GM12878 (cell line): ENCODE measurements around the gene KLK3. TPM values are rescaled to one million over a fixed set of nuclear protein-coding genes. Genes with fewer than 3 reads are reported as not detected.

Source experiments
- ATAC-seq: fragments of 200-7000 bp; cut with Tn5 transposase; 3 replicates; pipeline ENCODE4 v1.9.1; 2020; ENCODE audit warnings: mild to moderate bottlenecking, moderate library complexity
- BruUV-seq: library from RNA; stranded (reverse); fragments of 400-500 nt; replicated peaks from 2 replicates; lab custom pipeline; 2021; lab: Mats Ljungman, UMichigan
- CTCF ChIA-PET: fragments of 300-600 bp; sonication (Branson Sonifier 250); formaldehyde crosslinking; extraction: SDS; loops from one replicate; lab custom pipeline; 2021; ENCODE audit warnings: inconsistent platforms; lab: Yijun Ruan, JAX
- POLR2A ChIA-PET: fragments of 350-600 bp; formaldehyde crosslinking; extraction: SDS; loops from one replicate; lab custom pipeline; 2021; ENCODE audit warnings: inconsistent platforms; lab: Charles Lee
- RAD21 ChIA-PET: fragments of 300-600 bp; sonication (Branson Sonifier 250); formaldehyde crosslinking; loops from one replicate; lab custom pipeline; 2023; ENCODE audit warnings: antibody characterized with exemption; ENCODE audit not compliant: unreplicated experiment; lab: Charles Lee
- SMC1A ChIA-PET: fragments of 300-600 bp; sonication (Branson Sonifier 250); formaldehyde crosslinking; loops from one replicate; lab custom pipeline; 2023; ENCODE audit not compliant: unreplicated experiment, uncharacterized antibody; lab: Charles Lee
- DNase-seq: peaks from one replicate; pipeline ENCODE4 v3.0.0-alpha.2; 2011; ENCODE audit warnings: low read depth, low spot score
- FAIRE-seq: peaks from 3 replicates; lab custom pipeline; 2011; peaks lifted over from hg19 to GRCh38; lab: Jason Lieb, UNC
- H2AFZ ChIP-seq: 2 replicates; pipeline ENCODE4 v1.6.0; 2011; ENCODE audit warnings: low read depth, low read length, control low read depth; ENCODE audit not compliant: control insufficient read depth
- H3K27ac ChIP-seq: 2 replicates; pipeline ENCODE4 v1.5.1; 2011; ENCODE audit warnings: control low read depth; ENCODE audit not compliant: control insufficient read depth, insufficient read depth
- H3K27me3 ChIP-seq, 2 experiments: replicated peaks in 1 of 2; 2 replicates each; pipeline versions ENCODE4 v1.6.0 to v1.6.1; 2011; ENCODE audit warnings: low read length in 1 of 2; ENCODE audit not compliant: control insufficient read depth in 2 of 2, insufficient read depth in 2 of 2
- H3K36me3 ChIP-seq, 2 experiments: 2 replicates each; pipeline ENCODE4 v1.5.1; 2011; ENCODE audit warnings: low read length in 1 of 2; ENCODE audit not compliant: control insufficient read depth in 2 of 2, insufficient read depth in 2 of 2
- H3K4me1 ChIP-seq: 2 replicates; pipeline ENCODE4 v1.6.1; 2011; ENCODE audit warnings: mild to moderate bottlenecking, low read length, moderate library complexity, mixed read lengths; ENCODE audit not compliant: control insufficient read depth, insufficient read depth
- H3K4me2 ChIP-seq: 2 replicates; pipeline ENCODE4 v1.6.0; 2011; ENCODE audit warnings: control low read depth; ENCODE audit not compliant: control insufficient read depth, insufficient read depth
- H3K4me3 ChIP-seq: fragments of 200-600 bp; sonication (generic); 2 replicates; pipeline ENCODE4 v1.5.1; 2016
- H3K79me2 ChIP-seq: 2 replicates; pipeline ENCODE4 v1.6.0; 2011; ENCODE audit warnings: low read length; ENCODE audit not compliant: control insufficient read depth, insufficient read depth
- H3K9ac ChIP-seq: 2 replicates; pipeline ENCODE4 v1.8.0; 2011; ENCODE audit warnings: low read length, control low read depth, mixed read lengths; ENCODE audit not compliant: control insufficient read depth, insufficient read depth
- H3K9me3 ChIP-seq: replicated peaks from 3 replicates; pipeline ENCODE4 v1.5.1; 2011; ENCODE audit warnings: mild to moderate bottlenecking, low read length; ENCODE audit not compliant: control insufficient read depth, insufficient read depth
- H4K20me1 ChIP-seq: 2 replicates; pipeline ENCODE4 v1.6.0; 2011; ENCODE audit not compliant: control insufficient read depth, insufficient read depth
- BCL3 ChIP-seq: IDR thresholded peaks from 2 replicates; pipeline ENCODE4 v1.6.1; 2011; ENCODE audit warnings: borderline replicate concordance, low read depth, mild to moderate bottlenecking, moderate library complexity, low read length; ENCODE audit not compliant: insufficient read depth, poor library complexity, severe bottlenecking
- IKZF2 ChIP-seq, 2 experiments: fragments of 450-650 bp; IDR thresholded peaks; 2 replicates each; pipeline ENCODE4 v1.6.1; 2017; ENCODE audit warnings: mild to moderate bottlenecking in 2 of 2, moderate library complexity in 2 of 2
- MLLT1 ChIP-seq: fragments of 450-650 bp; IDR thresholded peaks from 2 replicates; pipeline ENCODE4 v1.6.1; 2016; ENCODE audit warnings: mild to moderate bottlenecking
- NFYA ChIP-seq: IDR thresholded peaks from 2 replicates; pipeline ENCODE4 v1.6.1; 2011; ENCODE audit warnings: low read depth, mild to moderate bottlenecking, low read length, improper control_type of control experiment, borderline replicate concordance
- NR2F1 ChIP-seq: fragments of 450-650 bp; conservative IDR thresholded peaks from 2 replicates; pipeline ENCODE4 v1.6.1; 2017; ENCODE audit warnings: mild to moderate bottlenecking
- NRF1 ChIP-seq: conservative IDR thresholded peaks from 2 replicates; pipeline ENCODE4 v1.6.1; 2011; ENCODE audit warnings: mild to moderate bottlenecking, low read depth, low read length, improper control_type of control experiment
- TAF1 ChIP-seq: IDR thresholded peaks from 2 replicates; pipeline ENCODE4 v1.6.1; 2011; ENCODE audit warnings: mild to moderate bottlenecking, low read depth, low read length, borderline replicate concordance
- TCF3 ChIP-seq: IDR thresholded peaks from 2 replicates; pipeline ENCODE4 v1.6.1; 2012; ENCODE audit warnings: low read depth, mild to moderate bottlenecking, low read length, borderline replicate concordance; ENCODE audit not compliant: insufficient read depth
- TCF7 ChIP-seq: IDR thresholded peaks from 2 replicates; pipeline ENCODE4 v1.6.1; 2014; ENCODE audit warnings: antibody characterized with exemption, borderline replicate concordance
- ZNF592 ChIP-seq: fragments of 450-650 bp; IDR thresholded peaks from 2 replicates; pipeline ENCODE4 v1.6.1; 2017; ENCODE audit warnings: mild to moderate bottlenecking, moderate library complexity
- WGBS: methylation state at CpG from one replicate; pipeline ENCODE4 v1.1.6; 2016; ENCODE audit warnings: low lambda C conversion rate; ENCODE audit not compliant: insufficient replicate concordance, insufficient coverage; ENCODE audit errors: missing lambda C conversion rate; 5-methylcytosine and 5-hydroxymethylcytosine counted together
- in situ Hi-C: fragments of 300-500 bp; cut with MboI; formaldehyde crosslinking; loops from 9 replicates; pipeline ENCODE4 v1.14.3; 2018; ENCODE audit warnings: mixed read lengths
- intact Hi-C: fragments of 100-400 bp; cut with micrococcal nuclease; formaldehyde crosslinking; loops from one replicate; pipeline ENCODE4 v1.14.2; 2022; ENCODE audit not compliant: unreplicated experiment
- polyA plus RNA-seq, 11 experiments: library from polyadenylated mRNA; depleted of rRNA in 4 of 11; unstranded in 6 of 11; stranded (reverse) in 5 of 11; fragments of >200 nt; fragmentation: Nextera tagmentation in 4 of 11; fragmentation: Illumina TruSeq in 1 of 11; extraction: Ambion mirVana in 4 of 11; extraction: Trizol in 1 of 11; gene quantifications; 1 replicate in 1 of 11; 2 replicates in 10 of 11; pipeline versions ENCODE4 v1.2.1 to v1.2.3, GENCODE V29; 2011 to 2016; ENCODE audit warnings: inconsistent platforms in 2 of 11, missing spikeins in 2 of 11, low read depth in 1 of 11
- total RNA-seq, 4 experiments: library from RNA; depleted of rRNA in 3 of 4; stranded (reverse); fragments of >200 nt in 3 of 4; fragmentation: Illumina TruSeq in 1 of 4; extraction: Trizol in 1 of 4; gene quantifications; 2 replicates each; pipeline versions ENCODE4 v1.2.1 to v1.2.3, GENCODE V29; 2013 to 2021
- TF ChIP-seq, protein P1 (sequence below): fragments of 450-650 bp; IDR thresholded peaks from 2 replicates; pipeline ENCODE4 v1.6.1; 2017; ENCODE audit warnings: low read depth, mild to moderate bottlenecking, moderate library complexity

KLK3 gene
- total and polyA plus RNA-seq, 10 of the 15 experiments (the other 5 are each of a cell fraction or from before 2014, with no cell fraction given), result 0.31 TPM; not detected in 9

DNA sequence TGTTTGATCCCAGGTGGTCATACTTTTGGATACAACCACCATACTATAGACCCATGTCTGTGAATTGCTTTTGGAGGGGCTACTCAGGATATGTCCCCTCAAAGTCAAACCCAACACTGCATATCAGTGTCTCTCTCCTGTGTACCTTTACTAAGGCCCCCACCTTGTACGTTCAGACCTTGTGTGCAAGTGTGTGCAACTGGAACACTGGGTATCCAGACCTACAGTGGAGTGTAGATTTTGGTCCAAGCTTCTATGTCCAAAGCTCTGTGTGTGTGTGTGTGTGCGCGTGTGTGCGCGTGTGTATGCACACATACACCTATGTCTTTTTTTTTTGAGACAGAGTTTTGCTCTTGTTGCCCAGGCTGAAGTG, 36.5 kb downstream of the KLK3 start:
- H3K4me3 ChIP-seq, result no peak overlapping the region
- peaks cover 19% of the 10 kb centered on the region for H3K4me1 ChIP-seq
- SMC1A ChIA-PET, result interaction anchor here (0.8 to 1.4 kb wide), 3 partner anchors 13 to 86 kb away, joined by 3 to 4 read pairs (median 3); no protein-coding TSS in a partner anchor
- no peak overlapping the region for H2AFZ ChIP-seq
- WGBS, result 55% methylated on average over 5 of the region's 5 CpGs
- no peaks in the 10 kb centered on the region for H4K20me1 ChIP-seq
- H3K9me3 ChIP-seq, result peaks cover 6% of the 10 kb centered on the region; the same call in 1 of the 3 replicates
- CTCF ChIA-PET, result interaction anchor here (3.7 kb wide), 1 partner anchor 14 kb away, joined by 18 read pairs; no protein-coding TSS in a partner anchor
- H3K79me2 ChIP-seq, result no peaks in the 10 kb centered on the region
- peak overlapping the region; percentile 21; the same call in 1 of the 2 replicates for H3K4me2 ChIP-seq
- ATAC-seq (no peak), FAIRE-seq (no peak), DNase-seq (no peak)
- H3K27ac ChIP-seq, result peak overlapping the region; percentile 47
- H3K9ac ChIP-seq, result no peak overlapping the region
- TF ChIP-seq NR2F1 (0 out of 2 replicates have a peak, but pooled peaks have one; percentile 2), TAF1 (no peak), NRF1 (no peak), MLLT1 (peak; percentile 61), IKZF2 (IDR thresholded peaks at IDR 0.05) (0 out of 4 replicates have a peak, but pooled peaks of 1 of the 2 experiments have one; percentile 9), TCF3 (0 out of 2 replicates have a peak, but pooled peaks have one; percentile 22), TCF7 (no peak), BCL3 (peak; percentile 57), ZNF592 (no peak), NFYA (no peak)
- TF ChIP-seq, protein P1, sequence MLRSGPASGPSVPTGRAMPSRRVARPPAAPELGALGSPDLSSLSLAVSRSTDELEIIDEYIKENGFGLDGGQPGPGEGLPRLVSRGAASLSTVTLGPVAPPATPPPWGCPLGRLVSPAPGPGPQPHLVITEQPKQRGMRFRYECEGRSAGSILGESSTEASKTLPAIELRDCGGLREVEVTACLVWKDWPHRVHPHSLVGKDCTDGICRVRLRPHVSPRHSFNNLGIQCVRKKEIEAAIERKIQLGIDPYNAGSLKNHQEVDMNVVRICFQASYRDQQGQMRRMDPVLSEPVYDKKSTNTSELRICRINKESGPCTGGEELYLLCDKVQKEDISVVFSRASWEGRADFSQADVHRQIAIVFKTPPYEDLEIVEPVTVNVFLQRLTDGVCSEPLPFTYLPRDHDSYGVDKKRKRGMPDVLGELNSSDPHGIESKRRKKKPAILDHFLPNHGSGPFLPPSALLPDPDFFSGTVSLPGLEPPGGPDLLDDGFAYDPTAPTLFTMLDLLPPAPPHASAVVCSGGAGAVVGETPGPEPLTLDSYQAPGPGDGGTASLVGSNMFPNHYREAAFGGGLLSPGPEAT, result peak; percentile 14; the same call in 1 of the 2 replicates
- no peaks in the 10 kb centered on the region for H3K36me3 ChIP-seq
- in situ Hi-C loops, result loop anchor here (10.0 kb wide), 1 partner anchor 536 kb away; no protein-coding TSS in a partner anchor
- intact Hi-C loops, result loop anchor here (10.0 kb wide), 1 partner anchor 536 kb away; no protein-coding TSS in a partner anchor
- H3K27me3 ChIP-seq, result no peaks in the 10 kb centered on the region
- POLR2A ChIA-PET, result interaction anchor here (0.8 to 1.5 kb wide), 2 partner anchors 71 kb away, joined by 3 to 4 read pairs; no protein-coding TSS in a partner anchor
- RAD21 ChIA-PET, result interaction anchor here (1.1 to 1.9 kb wide), 2 partner anchors 31 to 71 kb away, joined by 4 to 5 read pairs; no protein-coding TSS in a partner anchor
- no TSS peak for BruUV-seq
